Glutamatergic neuron (in vitro differentiated cells): ENCODE data around the gene LILRB2. TPM values are rescaled to one million over a fixed set of nuclear protein-coding genes. Genes with fewer than 3 reads are reported as not detected.
"Not testable (repeated sequence)": the region's sequence is repeated elsewhere in the genome, so short reads cannot be mapped to it uniquely, and the experiment has no call there.

Experiments used
- DNase-seq: peaks from one replicate; pipeline ENCODE4 v3.0.0; 2022
- H3K27ac Mint-ChIP-seq: one replicate; pipeline ENCODE4 v1.8.0; 2020; ENCODE audit warnings: mild to moderate bottlenecking, mixed read lengths, inconsistent platforms; ENCODE audit not compliant: unreplicated experiment
- H3K27me3 Mint-ChIP-seq: one replicate; pipeline ENCODE4 v1.8.0; 2020; ENCODE audit warnings: mild to moderate bottlenecking, moderate library complexity, mixed read lengths, inconsistent platforms; ENCODE audit not compliant: unreplicated experiment
- H3K36me3 Mint-ChIP-seq: one replicate; pipeline ENCODE4 v1.8.0; 2020; ENCODE audit warnings: mild to moderate bottlenecking, mixed read lengths, inconsistent platforms; ENCODE audit not compliant: unreplicated experiment
- H3K4me1 Mint-ChIP-seq: one replicate; pipeline ENCODE4 v1.8.0; 2020; ENCODE audit warnings: mild to moderate bottlenecking, low read depth, mixed read lengths, inconsistent platforms; ENCODE audit not compliant: unreplicated experiment
- H3K4me3 Mint-ChIP-seq: one replicate; pipeline ENCODE4 v1.8.0; 2020; ENCODE audit warnings: mild to moderate bottlenecking, mixed read lengths, inconsistent platforms; ENCODE audit not compliant: unreplicated experiment
- H3K9me3 Mint-ChIP-seq: one replicate; pipeline ENCODE4 v1.8.0; 2020; ENCODE audit warnings: mild to moderate bottlenecking, moderate library complexity, mixed read lengths, inconsistent platforms; ENCODE audit not compliant: unreplicated experiment
- CTCF ChIP-seq: fragments of 200-600 bp; sonication (generic); IDR thresholded peaks from one replicate; pipeline ENCODE4 v1.5.0; 2021; ENCODE audit not compliant: partially characterized antibody, unreplicated experiment
- total RNA-seq: library from RNA; stranded (reverse); fragmentation: NEBNext Ultra II Directional; extraction: Animal tissue kit (Norgen Biotek cat#: 25700); gene quantifications from one replicate; pipeline ENCODE4 v1.2.1, GENCODE V29; 2021; ENCODE audit not compliant: unreplicated experiment

LILRB2 gene
- total RNA-seq, 1 donor from 2014 or later = 0.54 TPM

- H3K27ac Mint-ChIP-seq = no peak overlapping the region
- peak; percentile 10 for TF ChIP-seq CTCF
- DNase-seq = no peak
- peaks cover 9% of the 10 kb centered on the region for H3K9me3 Mint-ChIP-seq
- peaks cover 25% of the 10 kb centered on the region for H3K36me3 Mint-ChIP-seq
- H3K27me3 Mint-ChIP-seq = peaks cover 6% of the 10 kb centered on the region
- no peak overlapping the region for H3K4me3 Mint-ChIP-seq
- peaks cover 2% of the 10 kb centered on the region for H3K4me1 Mint-ChIP-seq
These were observed 43.2 kb upstream of the LILRB2 start for GRCh38 chr19:54324071-54324470.

GRCh38 chr19:54322934-54323333 is 42.0 kb upstream of the LILRB2 start:
- not testable (repeated sequence) for H3K27me3 Mint-ChIP-seq, H3K4me1 Mint-ChIP-seq, H3K4me3 Mint-ChIP-seq, H3K27ac Mint-ChIP-seq, H3K9me3 Mint-ChIP-seq
- peak; percentile 47 for DNase-seq
- H3K36me3 Mint-ChIP-seq = peaks cover 20% of the 10 kb centered on the region
- TF ChIP-seq CTCF = peak; percentile 26

- not testable (repeated sequence) for H3K27ac Mint-ChIP-seq, H3K4me1 Mint-ChIP-seq, H3K27me3 Mint-ChIP-seq, H3K4me3 Mint-ChIP-seq, DNase-seq
- Mint-ChIP-seq H3K9me3 (peaks cover 12% of the 10 kb centered on the region), H3K36me3 (peaks cover 20% of the 10 kb centered on the region)
These were observed 41.4 kb upstream of the LILRB2 start for GRCh38 chr19:54322295-54322694.

GRCh38 chr19:54319892-54320670 is 39.2 kb upstream of the LILRB2 start:
- Mint-ChIP-seq H3K27ac (no peak overlapping the region), H3K4me3 (no peak overlapping the region), H3K9me3 (peaks cover 12% of the 10 kb centered on the region), H3K36me3 (peaks cover 20% of the 10 kb centered on the region), H3K4me1 (peaks cover 11% of the 10 kb centered on the region), H3K27me3 (peaks cover 2% of the 10 kb centered on the region)
- no peak for DNase-seq
- no peak for TF ChIP-seq CTCF

- Mint-ChIP-seq H3K9me3 (peaks cover 9% of the 10 kb centered on the region), H3K4me3 (no peak overlapping the region), H3K27me3 (no peaks in the 10 kb centered on the region), H3K36me3 (peaks cover 20% of the 10 kb centered on the region), H3K4me1 (peaks cover 8% of the 10 kb centered on the region), H3K27ac (no peak overlapping the region)
- DNase-seq = no peak
- no peak for TF ChIP-seq CTCF
These were observed 38.1 kb upstream of the LILRB2 start for GRCh38 chr19:54319049-54319448.

GRCh38 chr19:54317965-54318240 is 37.0 kb upstream of the LILRB2 start:
- Mint-ChIP-seq H3K4me1 (peaks cover 8% of the 10 kb centered on the region), H3K4me3 (no peak overlapping the region), H3K27me3 (no peaks in the 10 kb centered on the region), H3K9me3 (peaks cover 9% of the 10 kb centered on the region), H3K36me3 (peaks cover 20% of the 10 kb centered on the region), H3K27ac (no peak overlapping the region)
- TF ChIP-seq CTCF = no peak
- DNase-seq = no peak
